GM12878 (cell line): ENCODE measurements around the gene FKBP2. TPM values are rescaled to one million over a fixed set of nuclear protein-coding genes. Genes with fewer than 3 reads are reported as not detected.

ENCODE experiments used
- ASH2L ChIP-seq: fragments of 300-600, 200-600 bp; sonication (generic); IDR thresholded peaks from 2 replicates; pipeline ENCODE4 v1.6.1; 2017; ENCODE audit warnings: low read depth, mild to moderate bottlenecking, borderline replicate concordance
- BHLHE40 ChIP-seq, 2 experiments: fragments of 450-650 bp in 1 of 2; IDR thresholded peaks; 2 replicates each; pipeline ENCODE4 v1.6.1; 2011 to 2017; ENCODE audit warnings: low read depth in 2 of 2, borderline replicate concordance in 1 of 2, improper control_type of control experiment in 1 of 2, low read length in 1 of 2, mild to moderate bottlenecking in 1 of 2
- E2F4 ChIP-seq: IDR thresholded peaks from 2 replicates; pipeline ENCODE4 v1.6.1; 2012; ENCODE audit warnings: low read depth, low read length, improper control_type of control experiment
- EGR1 ChIP-seq, 2 experiments: IDR thresholded peaks; 1 replicate in 1 of 2; 2 replicates in 1 of 2; pipeline ENCODE4 v1.6.1; 2011 to 2012; ENCODE audit warnings: low read depth in 2 of 2, low read length in 2 of 2, borderline replicate concordance in 1 of 2, mild to moderate bottlenecking in 1 of 2, moderate library complexity in 1 of 2
- HCFC1 ChIP-seq: fragments of 150-350 bp; IDR thresholded peaks from 2 replicates; pipeline ENCODE4 v1.6.1; 2014; ENCODE audit warnings: low read length
- IKZF1 ChIP-seq: fragments of 450-650 bp; conservative IDR thresholded peaks from 2 replicates; pipeline ENCODE4 v1.6.1; 2017; ENCODE audit warnings: antibody characterized with exemption, mild to moderate bottlenecking
- LARP7 ChIP-seq: fragments of 450-650 bp; IDR thresholded peaks from 2 replicates; pipeline ENCODE4 v1.6.1; 2017; ENCODE audit warnings: mild to moderate bottlenecking
- MTA3 ChIP-seq: IDR thresholded peaks from 2 replicates; pipeline ENCODE4 v1.6.1; 2012; ENCODE audit warnings: low read length, inconsistent platforms, borderline replicate concordance
- NFIC ChIP-seq: IDR thresholded peaks from 2 replicates; pipeline ENCODE4 v1.6.1; 2012; ENCODE audit warnings: low read depth, mild to moderate bottlenecking, inconsistent platforms, low read length, moderate library complexity
- NFYB ChIP-seq: IDR thresholded peaks from 2 replicates; pipeline ENCODE4 v1.6.1; 2011; ENCODE audit warnings: low read depth, mild to moderate bottlenecking, low read length, improper control_type of control experiment, moderate library complexity; ENCODE audit not compliant: insufficient read depth
- PAX5 ChIP-seq: IDR thresholded peaks from 2 replicates; pipeline ENCODE4 v1.6.1; 2011; ENCODE audit warnings: low read depth, low read length, borderline replicate concordance
- POLR2AphosphoS2 ChIP-seq: IDR thresholded peaks from 2 replicates; pipeline ENCODE4 v1.6.1; 2011; ENCODE audit warnings: low read depth, mild to moderate bottlenecking, low read length, improper control_type of control experiment, moderate library complexity
- RCOR1 ChIP-seq: conservative IDR thresholded peaks from 2 replicates; pipeline ENCODE4 v1.6.1; 2012; ENCODE audit warnings: low read depth, low read length, improper control_type of control experiment
- RELA ChIP-seq: fragments of 450-650 bp; IDR thresholded peaks from 2 replicates; pipeline ENCODE4 v1.8.0; 2014; ENCODE audit warnings: borderline replicate concordance; ENCODE audit not compliant: partially characterized antibody
- SMC3 ChIP-seq: IDR thresholded peaks from 2 replicates; pipeline ENCODE4 v1.6.1; 2011; ENCODE audit warnings: low read length, improper control_type of control experiment, borderline replicate concordance
- USF2 ChIP-seq: IDR thresholded peaks from 2 replicates; pipeline ENCODE4 v1.6.1; 2011; ENCODE audit warnings: low read depth, low read length, improper control_type of control experiment, borderline replicate concordance
- ZNF207 ChIP-seq: fragments of 450-650 bp; IDR thresholded peaks from 2 replicates; pipeline ENCODE4 v1.6.1; 2014; ENCODE audit warnings: antibody characterized with exemption, mild to moderate bottlenecking, borderline replicate concordance
- polyA plus RNA-seq, 11 experiments: library from polyadenylated mRNA; depleted of rRNA in 4 of 11; unstranded in 6 of 11; stranded (reverse) in 5 of 11; fragments of >200 nt; fragmentation: Nextera tagmentation in 4 of 11; fragmentation: Illumina TruSeq in 1 of 11; extraction: Ambion mirVana in 4 of 11; extraction: Trizol in 1 of 11; gene quantifications; 1 replicate in 1 of 11; 2 replicates in 10 of 11; pipeline versions ENCODE4 v1.2.1 to v1.2.3, GENCODE V29; 2011 to 2016; ENCODE audit warnings: inconsistent platforms in 2 of 11, missing spikeins in 2 of 11, low read depth in 1 of 11
- total RNA-seq, 4 experiments: library from RNA; depleted of rRNA in 3 of 4; stranded (reverse); fragments of >200 nt in 3 of 4; fragmentation: Illumina TruSeq in 1 of 4; extraction: Trizol in 1 of 4; gene quantifications; 2 replicates each; pipeline versions ENCODE4 v1.2.1 to v1.2.3, GENCODE V29; 2013 to 2021
- TF ChIP-seq, protein P1 (sequence below): fragments of 450-650 bp; IDR thresholded peaks from 2 replicates; pipeline ENCODE4 v1.6.1; 2016; ENCODE audit warnings: mild to moderate bottlenecking
- TF ChIP-seq, protein P2 (sequence below): fragments of 450-650 bp; conservative IDR thresholded peaks from 2 replicates; pipeline ENCODE4 v1.6.1; 2017; ENCODE audit warnings: mild to moderate bottlenecking, moderate library complexity
- TF ChIP-seq, protein P3 (sequence below): fragments of 450-650 bp; IDR thresholded peaks from 2 replicates; pipeline ENCODE4 v1.6.1; 2017; ENCODE audit warnings: mild to moderate bottlenecking

The FKBP2 gene
- total and polyA plus RNA-seq, 10 of the 15 experiments (the other 5 are each of a cell fraction or from before 2014, with no cell fraction given) = 1.8 to 99.7 (median 39.5) TPM

GRCh38 chr11:64233913-64234586 is 6.8 kb upstream of the FKBP2 start, which contains the start of gene VEGFB (continued):
- no peak for TF ChIP-seq E2F4
- TF ChIP-seq POLR2AphosphoS2 = peak; percentile 11; the same call in 1 of the 2 replicates
- TF ChIP-seq ASH2L = no peak
- peak in 1 of 2 experiments; percentile 17; a peak in 1 of 4 replicates for TF ChIP-seq BHLHE40 (IDR thresholded peaks at IDR 0.05; ENCODE audit: borderline replicate concordance in 1 of 2, low read depth in 2 of 2, low read length in 1 of 2)
- TF ChIP-seq RCOR1 = no peak
- no peak for TF ChIP-seq NFYB
- TF ChIP-seq SMC3 = no peak
- TF ChIP-seq NFIC = no peak
- peak in 1 of 2 experiments; percentile 54; a peak in 2 of 3 replicates for TF ChIP-seq EGR1 (IDR thresholded peaks at IDR 0.05; ENCODE audit: borderline replicate concordance in 1 of 2, low read depth in 2 of 2, low read length in 2 of 2)
- TF ChIP-seq, protein P1, sequence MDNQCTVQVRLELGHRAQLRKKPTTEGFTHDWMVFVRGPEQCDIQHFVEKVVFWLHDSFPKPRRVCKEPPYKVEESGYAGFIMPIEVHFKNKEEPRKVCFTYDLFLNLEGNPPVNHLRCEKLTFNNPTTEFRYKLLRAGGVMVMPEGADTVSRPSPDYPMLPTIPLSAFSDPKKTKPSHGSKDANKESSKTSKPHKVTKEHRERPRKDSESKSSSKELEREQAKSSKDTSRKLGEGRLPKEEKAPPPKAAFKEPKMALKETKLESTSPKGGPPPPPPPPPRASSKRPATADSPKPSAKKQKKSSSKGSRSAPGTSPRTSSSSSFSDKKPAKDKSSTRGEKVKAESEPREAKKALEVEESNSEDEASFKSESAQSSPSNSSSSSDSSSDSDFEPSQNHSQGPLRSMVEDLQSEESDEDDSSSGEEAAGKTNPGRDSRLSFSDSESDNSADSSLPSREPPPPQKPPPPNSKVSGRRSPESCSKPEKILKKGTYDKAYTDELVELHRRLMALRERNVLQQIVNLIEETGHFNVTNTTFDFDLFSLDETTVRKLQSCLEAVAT = no peak
- no peak for TF ChIP-seq PAX5
- TF ChIP-seq, protein P2, sequence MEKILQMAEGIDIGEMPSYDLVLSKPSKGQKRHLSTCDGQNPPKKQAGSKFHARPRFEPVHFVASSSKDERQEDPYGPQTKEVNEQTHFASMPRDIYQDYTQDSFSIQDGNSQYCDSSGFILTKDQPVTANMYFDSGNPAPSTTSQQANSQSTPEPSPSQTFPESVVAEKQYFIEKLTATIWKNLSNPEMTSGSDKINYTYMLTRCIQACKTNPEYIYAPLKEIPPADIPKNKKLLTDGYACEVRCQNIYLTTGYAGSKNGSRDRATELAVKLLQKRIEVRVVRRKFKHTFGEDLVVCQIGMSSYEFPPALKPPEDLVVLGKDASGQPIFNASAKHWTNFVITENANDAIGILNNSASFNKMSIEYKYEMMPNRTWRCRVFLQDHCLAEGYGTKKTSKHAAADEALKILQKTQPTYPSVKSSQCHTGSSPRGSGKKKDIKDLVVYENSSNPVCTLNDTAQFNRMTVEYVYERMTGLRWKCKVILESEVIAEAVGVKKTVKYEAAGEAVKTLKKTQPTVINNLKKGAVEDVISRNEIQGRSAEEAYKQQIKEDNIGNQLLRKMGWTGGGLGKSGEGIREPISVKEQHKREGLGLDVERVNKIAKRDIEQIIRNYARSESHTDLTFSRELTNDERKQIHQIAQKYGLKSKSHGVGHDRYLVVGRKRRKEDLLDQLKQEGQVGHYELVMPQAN = 0 out of 2 replicates have a peak, but pooled peaks have one; percentile 32
- TF ChIP-seq, protein P3, sequence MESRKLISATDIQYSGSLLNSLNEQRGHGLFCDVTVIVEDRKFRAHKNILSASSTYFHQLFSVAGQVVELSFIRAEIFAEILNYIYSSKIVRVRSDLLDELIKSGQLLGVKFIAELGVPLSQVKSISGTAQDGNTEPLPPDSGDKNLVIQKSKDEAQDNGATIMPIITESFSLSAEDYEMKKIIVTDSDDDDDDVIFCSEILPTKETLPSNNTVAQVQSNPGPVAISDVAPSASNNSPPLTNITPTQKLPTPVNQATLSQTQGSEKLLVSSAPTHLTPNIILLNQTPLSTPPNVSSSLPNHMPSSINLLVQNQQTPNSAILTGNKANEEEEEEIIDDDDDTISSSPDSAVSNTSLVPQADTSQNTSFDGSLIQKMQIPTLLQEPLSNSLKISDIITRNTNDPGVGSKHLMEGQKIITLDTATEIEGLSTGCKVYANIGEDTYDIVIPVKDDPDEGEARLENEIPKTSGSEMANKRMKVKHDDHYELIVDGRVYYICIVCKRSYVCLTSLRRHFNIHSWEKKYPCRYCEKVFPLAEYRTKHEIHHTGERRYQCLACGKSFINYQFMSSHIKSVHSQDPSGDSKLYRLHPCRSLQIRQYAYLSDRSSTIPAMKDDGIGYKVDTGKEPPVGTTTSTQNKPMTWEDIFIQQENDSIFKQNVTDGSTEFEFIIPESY = no peak
- no peak for TF ChIP-seq MTA3
- TF ChIP-seq IKZF1 = peak; percentile 27; the same call in 1 of the 2 replicates
- peak; percentile 44; the same call in 1 of the 2 replicates for TF ChIP-seq LARP7
- TF ChIP-seq USF2 = no peak
- no peak for TF ChIP-seq ZNF207
- TF ChIP-seq HCFC1 = no peak
- no peak for TF ChIP-seq RELA
